ENCODE results near the gene SYT1.

GRCh38 chr12:79162147-79162772 lies 297.7 kb downstream of the SYT1 start:
- TF ChIP-seq CTCF (conservative IDR thresholded peaks at IDR 0.05; ENCODE audit: low read depth, low read length), result no peak
- TF ChIP-seq, protein P1, sequence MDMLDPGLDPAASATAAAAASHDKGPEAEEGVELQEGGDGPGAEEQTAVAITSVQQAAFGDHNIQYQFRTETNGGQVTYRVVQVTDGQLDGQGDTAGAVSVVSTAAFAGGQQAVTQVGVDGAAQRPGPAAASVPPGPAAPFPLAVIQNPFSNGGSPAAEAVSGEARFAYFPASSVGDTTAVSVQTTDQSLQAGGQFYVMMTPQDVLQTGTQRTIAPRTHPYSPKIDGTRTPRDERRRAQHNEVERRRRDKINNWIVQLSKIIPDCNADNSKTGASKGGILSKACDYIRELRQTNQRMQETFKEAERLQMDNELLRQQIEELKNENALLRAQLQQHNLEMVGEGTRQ (IDR thresholded peaks at IDR 0.05; ENCODE audit: low read depth, low read length), result no peak
- no peak for TF ChIP-seq RFX5 (IDR thresholded peaks at IDR 0.05; ENCODE audit: low read depth, low read length)
- TF ChIP-seq RCOR1 (IDR thresholded peaks at IDR 0.05; ENCODE audit: insufficient replicate concordance, low read length), result no peak
- TF ChIP-seq MAZ (IDR thresholded peaks at IDR 0.05; ENCODE audit: borderline replicate concordance, low read depth, low read length), result no peak
- no peak for TF ChIP-seq FOS (IDR thresholded peaks at IDR 0.05; ENCODE audit: low read depth, low read length)
- no peak for TF ChIP-seq BHLHE40 (IDR thresholded peaks at IDR 0.05; ENCODE audit: low read depth, low read length)
- TF ChIP-seq MAFK (IDR thresholded peaks at IDR 0.05; ENCODE audit: low read depth, low read length), result no peak
- no peak for TF ChIP-seq POLR2A (IDR thresholded peaks at IDR 0.05; ENCODE audit: low read depth, low read length)
